ENCODE data around the gene PKHD1. TPM values are rescaled to one million over a fixed set of nuclear protein-coding genes. Genes with fewer than 3 reads are reported as not detected.
"Not testable (repeated sequence)": the region's sequence is repeated elsewhere in the genome, so short reads cannot be mapped to it uniquely, and the experiment has no call there.

Gene PKHD1
- total RNA-seq, 4 donors from 2014 or later: 0.04 to 0.32 (median 0.22) TPM; not detected in 1

- WGBS, 2 donors: 50 to 59% methylated on average over 3 of the region's 3 CpGs
- TF ChIP-seq POLR2A (IDR thresholded peaks at IDR 0.05) (no peak), CTCF (IDR thresholded peaks at IDR 0.05) (no peak)
- intact Hi-C loops (cut with DNase I; ENCODE audit: low total_unique reads): no loop called here
- no peak overlapping the region for H3K4me3 ChIP-seq (ENCODE audit: low read depth, poor library complexity, severe bottlenecking)
- no peak for DNase-seq (ENCODE audit: low spot score in 2 of 2)
Observed at GRCh38 chr6:51928320-51928719, 159.1 kb downstream of the PKHD1 start.

GRCh38 chr6:51927450-51927849, 160.0 kb downstream of the PKHD1 start:
- 91 to 100% methylated on average over 1 of the region's 1 CpG for WGBS, 2 donors
- no peak for DNase-seq (ENCODE audit: low spot score in 2 of 2)
- TF ChIP-seq POLR2A (IDR thresholded peaks at IDR 0.05) (no peak), CTCF (IDR thresholded peaks at IDR 0.05) (no peak)
- no peak overlapping the region for H3K4me3 ChIP-seq (ENCODE audit: low read depth, poor library complexity, severe bottlenecking)
- intact Hi-C loops (cut with DNase I; ENCODE audit: low total_unique reads): no loop called here

GRCh38 chr6:51926125-51926524, 161.3 kb downstream of the PKHD1 start:
- 71 to 73% methylated on average over 5 of the region's 5 CpGs for WGBS, 2 donors
- intact Hi-C loops (cut with DNase I; ENCODE audit: low total_unique reads): no loop called here
- DNase-seq (ENCODE audit: low spot score in 2 of 2): no peak
- no peak for TF ChIP-seq POLR2A (IDR thresholded peaks at IDR 0.05)
- no peak for TF ChIP-seq CTCF (IDR thresholded peaks at IDR 0.05)
- no peak overlapping the region for H3K4me3 ChIP-seq (ENCODE audit: low read depth, poor library complexity, severe bottlenecking)

- DNase-seq (ENCODE audit: low spot score in 2 of 2); intact Hi-C loops (cut with DNase I; ENCODE audit: low total_unique reads); H3K4me3 ChIP-seq (ENCODE audit: low read depth, poor library complexity, severe bottlenecking): not testable (repeated sequence)
- WGBS, 2 donors: 91% methylated on average over 9 of the region's 9 CpGs
Observed at GRCh38 chr6:51922479-51922878, 164.9 kb downstream of the PKHD1 start.

- 90 to 92% methylated on average over 2 of the region's 2 CpGs for whole genome bisulfite sequencing, 2 donors
- intact Hi-C loops (cut with DNase I; ENCODE audit: low total_unique reads); DNase-seq (ENCODE audit: low spot score in 2 of 2); H3K4me3 ChIP-seq (ENCODE audit: low read depth, poor library complexity, severe bottlenecking): not testable (repeated sequence)
Observed at GRCh38 chr6:51918347-51918746, 169.1 kb downstream of the PKHD1 start.

GRCh38 chr6:51915098-51915497, 172.3 kb downstream of the PKHD1 start:
- H3K4me3 ChIP-seq (ENCODE audit: low read depth, poor library complexity, severe bottlenecking): no peak overlapping the region
- 92 to 95% methylated on average over 1 of the region's 1 CpG for WGBS, 2 donors
- intact Hi-C loops (cut with DNase I; ENCODE audit: low total_unique reads): no loop called here
- TF ChIP-seq POLR2A (IDR thresholded peaks at IDR 0.05) (no peak), CTCF (IDR thresholded peaks at IDR 0.05) (no peak)
- no peak for DNase-seq (ENCODE audit: low spot score in 2 of 2)

GRCh38 chr6:51913265-51913664, 174.1 kb downstream of the PKHD1 start:
- WGBS, 2 donors: 68 to 71% methylated on average over 2 of the region's 2 CpGs
- intact Hi-C loops (cut with DNase I; ENCODE audit: low total_unique reads): no loop called here
- no peak for DNase-seq (ENCODE audit: low spot score in 2 of 2)
- H3K4me3 ChIP-seq (ENCODE audit: low read depth, poor library complexity, severe bottlenecking): no peak overlapping the region
- no peak for TF ChIP-seq POLR2A (IDR thresholded peaks at IDR 0.05)
- no peak for TF ChIP-seq CTCF (IDR thresholded peaks at IDR 0.05)
